HG03066 (cell line): ENCODE measurements around the gene SEC24C.
"Not testable (repeated sequence)": the region's sequence is repeated elsewhere in the genome, so short reads cannot be mapped to it uniquely, and the experiment has no call there.

Source experiments
- ATAC-seq: cut with Tn5 transposase; IDR thresholded peaks from one replicate; pipeline ENCODE4 v1.9.1; 2021; ENCODE audit warnings: low read depth; ENCODE audit not compliant: unreplicated experiment

Gene SEC24C, protein sequence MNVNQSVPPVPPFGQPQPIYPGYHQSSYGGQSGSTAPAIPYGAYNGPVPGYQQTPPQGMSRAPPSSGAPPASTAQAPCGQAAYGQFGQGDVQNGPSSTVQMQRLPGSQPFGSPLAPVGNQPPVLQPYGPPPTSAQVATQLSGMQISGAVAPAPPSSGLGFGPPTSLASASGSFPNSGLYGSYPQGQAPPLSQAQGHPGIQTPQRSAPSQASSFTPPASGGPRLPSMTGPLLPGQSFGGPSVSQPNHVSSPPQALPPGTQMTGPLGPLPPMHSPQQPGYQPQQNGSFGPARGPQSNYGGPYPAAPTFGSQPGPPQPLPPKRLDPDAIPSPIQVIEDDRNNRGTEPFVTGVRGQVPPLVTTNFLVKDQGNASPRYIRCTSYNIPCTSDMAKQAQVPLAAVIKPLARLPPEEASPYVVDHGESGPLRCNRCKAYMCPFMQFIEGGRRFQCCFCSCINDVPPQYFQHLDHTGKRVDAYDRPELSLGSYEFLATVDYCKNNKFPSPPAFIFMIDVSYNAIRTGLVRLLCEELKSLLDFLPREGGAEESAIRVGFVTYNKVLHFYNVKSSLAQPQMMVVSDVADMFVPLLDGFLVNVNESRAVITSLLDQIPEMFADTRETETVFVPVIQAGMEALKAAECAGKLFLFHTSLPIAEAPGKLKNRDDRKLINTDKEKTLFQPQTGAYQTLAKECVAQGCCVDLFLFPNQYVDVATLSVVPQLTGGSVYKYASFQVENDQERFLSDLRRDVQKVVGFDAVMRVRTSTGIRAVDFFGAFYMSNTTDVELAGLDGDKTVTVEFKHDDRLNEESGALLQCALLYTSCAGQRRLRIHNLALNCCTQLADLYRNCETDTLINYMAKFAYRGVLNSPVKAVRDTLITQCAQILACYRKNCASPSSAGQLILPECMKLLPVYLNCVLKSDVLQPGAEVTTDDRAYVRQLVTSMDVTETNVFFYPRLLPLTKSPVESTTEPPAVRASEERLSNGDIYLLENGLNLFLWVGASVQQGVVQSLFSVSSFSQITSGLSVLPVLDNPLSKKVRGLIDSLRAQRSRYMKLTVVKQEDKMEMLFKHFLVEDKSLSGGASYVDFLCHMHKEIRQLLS

DNA sequence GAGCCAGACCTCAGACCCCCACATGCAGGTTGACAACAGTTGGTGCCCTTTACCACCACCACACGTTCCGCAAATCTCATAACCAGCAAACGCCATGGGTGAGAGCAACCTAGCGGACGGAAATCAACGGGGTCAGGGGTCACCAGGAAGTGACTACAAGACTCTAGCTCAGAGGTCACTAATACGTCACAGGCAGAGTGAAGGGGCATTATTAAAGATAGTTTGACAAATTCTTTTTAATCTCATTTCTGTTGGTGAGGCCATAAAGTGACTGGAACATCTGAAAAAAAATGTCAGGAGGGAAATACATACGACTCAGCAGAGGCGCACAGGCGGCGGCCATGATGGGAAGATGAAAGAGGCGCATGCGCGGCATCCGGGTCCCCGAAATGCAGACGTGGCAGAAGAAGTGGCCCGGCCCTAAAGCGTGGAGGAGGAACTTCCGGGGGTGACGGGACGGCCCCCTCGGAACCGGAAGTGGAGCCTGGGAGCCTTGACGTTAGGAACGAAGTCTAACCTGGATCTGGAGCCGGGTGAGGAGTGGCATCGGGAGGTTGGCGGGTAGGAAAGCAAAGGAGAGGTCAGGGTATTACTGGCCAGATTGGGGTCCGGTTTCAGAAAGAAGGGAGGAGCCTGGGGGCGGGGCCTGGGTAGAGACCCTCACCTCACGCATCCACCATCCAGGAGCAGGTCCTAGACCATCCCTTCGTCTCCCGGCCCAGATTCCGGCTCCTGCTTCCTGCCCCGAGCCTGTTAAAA is at the start of gene SEC24C:
Gene SEC24C (plus strand): TSS at position 468 of the 759 bp plus-strand sequence. CDS start 2,461 bp downstream, outside the sequence.
- peak; percentile 89 for ATAC-seq

DNA sequence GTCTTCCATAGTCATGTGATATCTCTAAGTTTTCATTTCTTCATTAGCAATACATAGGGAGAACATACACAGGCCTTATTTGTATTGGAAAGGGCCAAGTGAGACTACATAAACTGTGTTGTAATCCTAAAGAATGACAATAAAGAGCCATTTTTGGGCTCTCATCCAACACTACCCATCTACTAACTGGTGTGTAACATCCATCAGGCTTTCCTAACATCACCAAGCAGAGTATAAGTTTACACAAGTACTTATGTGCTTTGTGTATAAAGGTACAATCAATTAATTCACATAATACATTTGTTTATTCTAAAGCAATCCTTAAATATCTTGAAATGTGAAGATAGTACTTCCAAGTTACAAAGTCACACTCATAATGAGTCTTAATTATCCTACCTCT is 48.9 kb upstream of the SEC24C start:
- ATAC-seq = not testable (repeated sequence)

DNA sequence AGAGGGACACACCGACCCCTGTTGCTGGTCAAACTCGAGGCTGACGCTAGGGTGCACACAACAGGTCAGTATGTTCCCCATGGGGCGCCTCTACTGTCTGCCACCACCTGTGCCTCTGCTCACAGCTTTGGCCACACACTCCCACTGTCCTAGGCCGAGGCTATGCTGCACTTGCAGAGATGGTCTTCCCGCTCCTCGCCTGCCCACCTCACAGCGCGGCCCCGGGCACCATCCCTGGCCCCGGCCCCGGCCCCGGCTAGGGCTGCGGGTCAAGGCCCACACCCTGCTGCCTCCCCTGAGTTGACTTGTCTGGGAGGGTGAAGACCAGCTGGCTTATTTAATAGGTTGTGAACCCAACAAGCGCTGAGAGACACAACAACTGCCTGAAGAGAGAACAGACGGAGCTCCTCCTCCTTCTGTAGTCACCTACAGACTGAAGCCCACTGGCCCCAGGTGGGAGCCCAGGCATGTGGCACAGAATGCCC is 46.5 kb upstream of the SEC24C start, which contains the start of gene AGAP5:
Gene AGAP5 (minus strand): TSS at position 435 of the 485 bp plus-strand sequence. CDS start 354 bp downstream, at position 81.
- not testable (repeated sequence) for ATAC-seq

DNA sequence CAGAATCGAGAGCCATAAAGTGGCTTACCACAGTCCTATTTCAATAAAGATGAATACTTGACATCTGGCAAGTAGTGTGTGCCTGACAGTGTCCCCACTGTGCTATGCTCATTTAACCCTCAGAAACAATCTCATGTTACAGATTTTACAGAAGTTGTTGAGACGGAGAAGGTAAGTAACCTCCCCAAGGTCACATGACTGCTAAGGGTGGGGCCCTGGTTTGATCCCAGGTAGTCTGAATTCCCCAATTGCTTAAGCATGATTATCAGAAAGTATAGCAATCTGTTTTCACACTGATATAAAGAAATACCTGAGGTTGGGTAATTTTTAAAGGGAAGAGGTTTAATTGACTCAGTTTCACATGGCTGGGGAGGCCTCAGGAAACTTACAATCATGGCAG is 45.4 kb upstream of the SEC24C start:
- not testable (repeated sequence) for ATAC-seq

DNA sequence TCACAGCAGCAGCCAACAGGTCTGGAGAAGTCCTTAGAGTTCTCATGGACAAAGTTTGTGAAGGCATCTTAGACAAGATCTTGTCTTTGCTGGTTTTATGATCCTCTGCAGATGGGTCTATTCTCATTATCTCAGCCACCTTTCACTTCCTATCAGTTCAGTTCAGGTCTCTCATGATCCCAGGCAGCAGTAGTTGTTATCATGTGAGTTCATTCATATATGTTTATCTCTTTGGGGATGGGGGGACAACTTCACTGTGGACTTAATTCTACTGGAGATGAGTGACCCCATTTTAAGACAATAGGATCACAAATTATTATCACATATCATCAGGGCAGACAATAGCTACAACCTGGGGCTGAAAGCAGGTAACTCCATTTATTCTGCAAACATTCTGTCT is 40.2 kb upstream of the SEC24C start:
- ATAC-seq = not testable (repeated sequence)

DNA sequence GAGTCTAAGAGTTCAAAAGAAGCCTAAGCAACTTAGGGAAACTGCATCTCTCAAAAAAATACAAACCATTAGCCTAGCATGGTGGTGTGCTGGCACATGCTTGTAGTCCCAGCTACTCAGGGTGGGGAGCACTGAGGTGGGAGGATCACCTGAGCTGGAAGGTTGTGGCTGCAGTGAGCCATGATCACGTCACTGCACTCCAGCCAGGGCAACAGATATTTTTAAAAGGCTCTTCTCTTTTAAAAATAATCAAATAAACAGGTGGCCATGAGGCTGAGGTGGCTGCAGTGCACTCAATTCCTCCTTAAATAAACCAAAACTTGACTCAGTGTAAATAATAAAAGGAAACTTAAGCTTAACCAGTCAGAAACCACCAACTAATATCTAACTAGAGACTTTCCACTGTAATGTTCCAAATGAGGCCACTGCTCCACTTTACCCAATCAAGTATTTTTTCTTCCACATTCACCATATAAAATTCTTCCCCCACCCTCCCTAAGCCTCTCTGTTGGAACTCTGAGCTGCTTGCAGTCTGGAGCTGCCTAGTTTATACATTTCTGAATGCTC is 38.6 kb upstream of the SEC24C start:
- ATAC-seq = not testable (repeated sequence)

DNA sequence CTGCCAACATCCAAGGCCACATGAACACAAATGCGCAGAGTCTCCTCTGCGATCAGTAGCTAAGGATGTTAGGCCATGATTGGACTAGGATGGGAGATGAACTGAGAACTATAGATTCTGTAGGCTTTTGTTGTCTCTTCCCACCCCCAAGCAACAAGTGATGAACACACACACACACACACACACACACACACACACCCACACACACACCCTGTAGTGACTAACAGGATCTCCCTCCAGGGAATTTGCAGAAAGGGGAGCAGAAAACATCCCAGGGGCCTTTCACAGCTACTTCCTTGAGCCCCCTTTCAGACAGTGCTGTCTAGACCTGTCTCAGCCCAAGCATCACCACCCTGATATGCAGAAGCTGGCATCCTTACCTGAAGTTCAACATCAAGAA is 37.7 kb upstream of the SEC24C start:
- ATAC-seq = not testable (repeated sequence)

DNA sequence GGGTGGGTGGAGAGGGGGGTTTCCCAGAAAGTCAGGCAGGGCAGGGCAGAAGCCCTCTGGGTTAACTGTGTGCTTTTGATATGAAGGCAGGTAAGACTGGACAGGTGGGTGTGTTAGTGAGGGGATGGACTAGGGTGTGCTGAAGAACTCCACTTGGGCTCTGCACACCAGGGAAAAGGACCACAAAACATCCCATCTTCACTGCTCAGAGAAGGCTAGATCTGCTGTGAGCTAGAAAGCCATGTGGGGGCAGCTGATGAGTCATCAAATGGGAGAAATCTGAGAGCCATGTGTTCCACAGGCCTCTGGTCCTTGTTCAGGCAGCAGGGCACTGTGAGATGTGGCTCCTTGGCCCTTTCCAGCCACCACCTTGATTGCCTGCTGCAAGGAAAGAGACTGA is 36.5 kb upstream of the SEC24C start:
- ATAC-seq = not testable (repeated sequence)

DNA sequence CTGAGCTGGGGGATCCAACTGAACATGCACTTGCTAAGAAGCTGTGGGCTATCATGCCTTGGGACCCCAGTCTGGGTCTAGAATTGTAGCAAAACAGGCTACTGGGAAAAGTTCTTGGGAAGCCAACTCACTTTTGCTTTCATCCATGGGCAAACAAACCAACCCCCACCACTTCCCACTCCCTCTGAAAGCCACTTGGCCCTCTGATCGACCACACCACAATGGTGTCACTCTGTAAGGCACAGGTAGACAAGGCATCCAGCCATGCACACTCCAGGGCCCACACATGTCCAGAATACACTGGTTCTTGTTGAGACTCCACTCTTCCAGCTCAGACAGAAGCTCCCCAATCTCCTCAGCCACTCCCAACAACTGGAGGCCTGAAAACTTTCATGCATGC is 36.0 kb upstream of the SEC24C start:
- ATAC-seq = not testable (repeated sequence)

DNA sequence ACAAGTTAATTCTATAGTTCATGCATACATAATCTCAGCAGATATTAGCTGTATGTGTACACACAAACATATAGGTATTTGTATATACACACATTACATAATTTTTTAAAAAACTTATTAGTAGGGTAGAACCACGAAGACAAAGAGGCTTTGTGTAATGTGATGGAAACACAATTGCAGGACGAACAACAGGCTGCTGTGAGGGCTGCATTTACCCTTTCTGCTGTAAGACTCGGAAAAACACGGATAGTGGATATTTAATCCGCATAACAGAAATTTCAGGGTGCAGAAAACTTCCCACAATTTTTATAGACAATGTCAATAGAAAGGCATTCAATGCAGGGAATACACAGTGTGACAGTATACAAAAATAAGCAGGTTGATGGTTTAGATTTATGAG is 32.5 kb upstream of the SEC24C start:
- not testable (repeated sequence) for ATAC-seq

DNA sequence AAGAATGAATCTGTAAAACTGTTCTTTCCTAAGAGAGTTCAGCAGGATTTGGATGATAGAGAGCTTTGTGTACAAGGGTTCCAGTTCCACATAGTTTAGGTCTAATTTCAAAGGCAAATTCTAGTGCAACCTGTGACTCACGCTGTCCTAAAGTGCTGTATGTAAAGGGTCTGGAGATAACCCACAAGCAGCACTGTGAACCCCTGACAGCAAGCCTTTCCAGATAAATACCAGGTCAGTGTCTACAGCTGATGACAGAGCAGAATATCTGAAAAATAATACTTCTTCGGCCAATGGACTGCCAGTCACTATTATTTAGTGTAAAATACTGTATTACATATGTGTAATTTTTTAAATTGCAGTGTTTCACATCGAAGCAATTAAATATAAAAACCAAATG is 30.3 kb upstream of the SEC24C start:
- not testable (repeated sequence) for ATAC-seq

DNA sequence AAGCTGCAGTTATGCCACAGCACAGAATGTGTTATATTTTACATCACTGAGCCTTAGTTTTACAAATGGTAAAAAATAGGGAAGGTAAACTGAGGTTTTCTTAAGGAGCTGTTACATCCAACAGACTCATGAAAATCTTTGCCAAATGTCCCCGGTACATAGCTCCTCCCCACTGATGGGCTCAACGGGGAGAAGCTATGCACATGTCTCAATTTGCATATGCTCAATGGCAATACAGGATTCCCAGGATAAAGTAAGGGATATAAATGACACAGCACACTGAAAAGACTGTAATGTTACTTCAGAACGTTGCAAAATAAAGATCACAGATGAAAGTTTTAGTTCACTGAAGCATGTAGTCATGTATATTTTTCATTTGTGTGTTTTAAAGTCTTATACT is 29.7 kb upstream of the SEC24C start:
- not testable (repeated sequence) for ATAC-seq

DNA sequence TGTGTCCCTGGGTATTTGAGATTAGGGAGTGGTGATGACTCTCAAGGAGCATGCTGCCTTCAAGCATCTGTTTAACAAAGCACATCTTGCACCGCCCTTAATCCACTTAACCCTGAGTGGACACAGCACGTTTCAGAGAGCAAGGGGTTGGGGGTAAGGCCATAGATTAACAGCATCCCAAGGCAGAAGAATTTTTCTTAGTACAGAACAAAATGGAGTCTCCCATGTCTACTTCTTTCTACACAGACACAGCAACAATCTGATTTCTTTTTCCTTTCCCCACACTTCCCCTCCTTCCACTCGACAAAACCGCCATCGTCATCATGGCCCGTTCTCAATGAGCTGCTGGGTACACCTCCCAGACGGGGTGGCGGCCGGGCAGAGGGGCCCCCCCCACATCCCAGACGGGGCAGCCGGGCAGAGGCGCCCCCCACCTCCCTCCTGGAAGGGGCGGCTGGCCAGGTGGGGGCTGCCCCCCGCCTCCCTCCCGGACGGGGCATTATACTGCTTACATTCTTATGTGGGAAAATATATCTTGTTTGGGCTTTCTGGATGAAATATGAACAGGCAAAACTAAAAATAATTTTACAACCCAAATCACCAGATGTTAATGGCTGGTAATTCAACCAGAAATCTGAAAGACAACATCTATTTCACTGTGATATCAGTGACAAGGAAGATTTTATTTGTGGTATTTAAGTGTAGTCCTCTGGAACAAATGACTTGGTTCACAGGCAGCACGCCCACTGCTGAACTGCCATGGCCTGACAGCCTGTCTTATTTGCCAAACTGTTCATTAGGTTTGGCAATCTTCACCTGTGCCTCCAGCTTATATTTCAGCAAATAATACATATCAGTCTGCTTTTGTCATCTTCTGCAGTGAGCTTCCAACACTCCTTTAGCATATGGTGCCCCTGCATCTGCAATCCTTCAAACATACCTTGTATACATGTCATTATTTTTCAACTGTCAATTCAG is 28.7 kb upstream of the SEC24C start:
- ATAC-seq = not testable (repeated sequence)

DNA sequence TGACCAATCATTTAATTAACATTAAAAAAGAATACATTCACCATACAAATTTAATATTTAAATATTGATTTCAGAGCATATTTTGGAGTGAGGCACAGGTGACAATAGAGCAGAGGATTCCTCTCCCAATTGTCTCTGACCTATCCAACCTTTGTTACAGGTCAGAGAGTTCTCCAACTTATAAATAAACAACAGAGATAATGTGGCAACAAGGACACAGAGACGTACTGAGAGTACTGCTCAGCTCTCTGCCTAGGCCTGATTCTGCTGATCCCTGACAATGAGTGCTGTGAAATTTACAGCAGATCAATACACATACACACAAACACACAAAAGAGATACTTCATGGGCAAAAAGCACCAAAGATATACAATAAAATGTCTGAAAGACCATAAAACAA is 27.9 kb upstream of the SEC24C start:
- ATAC-seq = no peak

DNA sequence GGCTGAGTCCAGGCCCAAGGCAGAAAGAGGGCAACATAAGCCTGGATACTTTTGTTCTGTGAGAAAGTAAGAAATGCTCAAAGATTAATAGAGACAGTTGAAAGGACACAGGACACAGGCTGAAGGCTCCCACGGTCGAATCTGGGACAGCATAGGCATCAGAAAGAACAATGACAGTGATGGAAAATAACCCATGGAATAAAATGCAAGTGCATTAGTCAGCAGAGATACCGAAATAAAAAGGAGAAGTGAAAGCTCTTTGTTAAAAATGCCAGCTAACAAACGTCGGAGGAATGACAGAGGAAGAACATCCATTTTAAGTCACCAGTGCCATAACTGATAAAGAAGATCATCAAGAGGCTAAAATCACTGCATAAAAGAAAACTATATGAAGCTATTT is 26.6 kb upstream of the SEC24C start:
- no peak for ATAC-seq

DNA sequence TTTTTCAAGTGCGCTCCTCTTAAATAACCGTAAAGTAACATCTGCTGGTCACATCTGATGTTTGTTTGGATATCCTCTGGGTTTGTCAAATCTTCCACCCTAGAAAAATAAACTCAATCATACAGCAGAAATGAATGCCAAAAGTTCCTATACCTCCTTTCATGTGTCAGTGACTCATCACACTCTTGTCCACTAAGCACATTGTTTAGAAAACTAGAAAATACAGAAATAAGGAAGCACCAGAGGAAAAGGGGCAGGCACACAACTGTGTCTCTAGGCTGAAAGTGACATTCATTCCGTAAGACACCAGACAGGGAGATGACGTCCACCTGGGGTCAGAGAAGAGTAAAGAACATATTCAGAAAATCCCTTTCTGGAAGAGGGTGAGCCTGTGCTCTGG is 23.6 kb upstream of the SEC24C start:
- ATAC-seq = not testable (repeated sequence)

DNA sequence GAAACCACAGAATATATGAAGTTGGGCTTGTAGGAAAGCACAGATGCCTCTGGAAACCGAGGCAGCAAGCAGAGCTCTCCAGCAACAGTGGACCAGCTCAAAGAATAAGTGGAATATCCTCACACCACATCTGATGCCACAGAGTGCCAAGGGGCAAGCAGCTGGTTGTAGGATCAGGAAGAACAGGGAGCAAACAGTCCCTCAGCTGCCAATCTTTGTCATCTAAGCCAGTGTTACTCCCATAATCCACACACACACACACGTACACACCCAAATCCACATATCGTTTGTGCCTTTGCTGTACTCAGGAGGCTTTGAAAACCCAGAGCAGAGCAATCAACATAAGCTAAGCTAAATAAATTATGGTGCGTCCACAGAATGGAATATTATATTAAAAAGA is 20.7 kb upstream of the SEC24C start:
- ATAC-seq = no peak

DNA sequence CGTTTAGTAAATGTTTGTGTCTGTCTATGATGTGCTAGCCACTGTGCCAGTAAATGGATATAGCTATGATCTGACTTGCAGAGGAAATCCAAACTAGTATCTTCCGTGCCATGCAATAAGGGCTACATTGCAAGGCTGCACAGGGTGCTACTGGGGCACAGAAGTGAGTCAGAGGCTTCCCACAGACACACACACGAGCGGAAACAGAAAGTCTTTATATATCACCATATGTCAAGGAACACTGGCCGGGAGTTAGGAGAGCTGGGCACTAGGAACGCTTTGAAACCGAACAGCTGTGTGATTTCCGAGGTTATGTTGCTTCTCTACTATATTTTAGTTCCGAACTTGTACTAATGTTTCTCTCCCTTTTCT is 14.4 kb upstream of the SEC24C start:
- not testable (repeated sequence) for ATAC-seq
